Hepatic stellate cell (primary cell): ENCODE results near the gene SULT1C2.
"Not testable (repeated sequence)": the region's sequence is repeated elsewhere in the genome, so short reads cannot be mapped to it uniquely, and the experiment has no call there.

Experiments
- DNase-seq: peaks from one replicate; pipeline ENCODE4 v3.0.0; 2011; ENCODE audit warnings: low spot score

SULT1C2 gene

DNA sequence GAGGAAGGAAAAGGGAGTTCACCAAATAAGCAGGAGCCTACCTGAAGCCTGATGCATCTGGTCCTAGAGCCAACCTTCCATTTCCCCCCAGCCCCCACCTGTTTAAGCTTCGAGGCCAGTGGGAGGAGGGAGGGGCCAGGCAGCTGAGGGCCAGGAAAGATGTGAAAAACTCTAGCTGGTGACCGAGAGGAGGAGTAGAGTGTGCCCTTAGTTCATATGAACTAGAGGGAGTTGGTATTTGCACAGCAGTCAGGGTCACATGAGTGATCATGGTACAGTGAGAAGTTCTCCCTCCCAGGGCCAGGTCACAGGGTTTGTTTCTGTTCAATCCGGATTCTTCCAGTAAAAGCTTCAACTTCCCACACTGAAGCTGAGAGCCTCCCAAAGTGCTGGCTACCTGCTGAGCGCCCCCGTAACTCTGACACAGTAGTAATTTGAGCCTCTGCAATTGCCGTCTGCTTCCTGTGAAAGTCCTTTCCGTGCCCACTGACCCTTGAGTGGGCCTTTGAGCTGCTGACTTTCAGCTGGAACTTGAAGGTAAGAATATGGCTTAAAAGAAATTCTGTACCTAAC is at the start of gene SULT1C2:
SULT1C2 (plus strand) TSS at position 362 of the 573 bp plus-strand sequence. CDS start 4,773 bp downstream, outside the sequence.
- no peak for DNase-seq

DNA sequence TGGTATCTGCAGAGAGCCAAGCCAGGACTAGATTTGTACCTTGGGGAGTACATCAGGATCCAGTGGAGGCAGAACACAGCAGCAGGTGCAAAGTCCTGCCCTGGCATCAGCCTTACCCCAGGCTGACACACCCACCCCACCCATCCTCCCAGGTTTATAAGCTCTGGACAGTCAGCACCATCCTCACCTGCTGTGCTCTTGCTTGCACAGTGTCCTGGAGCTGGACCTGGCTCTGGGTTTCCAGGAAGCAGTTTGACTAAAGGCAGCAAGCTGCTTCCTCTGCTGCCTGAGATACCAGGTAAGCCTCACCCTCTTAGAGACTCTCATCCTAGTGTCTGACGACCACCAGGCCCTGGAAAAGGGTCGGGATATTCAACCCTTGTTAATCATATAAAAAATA is 48.9 kb upstream of the SULT1C2 start, which contains the start of gene SULT1C3:
SULT1C3 (plus strand) TSS at position 183 of the 400 bp plus-strand sequence. CDS start 7,227 bp downstream, outside the sequence.
- DNase-seq = no peak

DNA sequence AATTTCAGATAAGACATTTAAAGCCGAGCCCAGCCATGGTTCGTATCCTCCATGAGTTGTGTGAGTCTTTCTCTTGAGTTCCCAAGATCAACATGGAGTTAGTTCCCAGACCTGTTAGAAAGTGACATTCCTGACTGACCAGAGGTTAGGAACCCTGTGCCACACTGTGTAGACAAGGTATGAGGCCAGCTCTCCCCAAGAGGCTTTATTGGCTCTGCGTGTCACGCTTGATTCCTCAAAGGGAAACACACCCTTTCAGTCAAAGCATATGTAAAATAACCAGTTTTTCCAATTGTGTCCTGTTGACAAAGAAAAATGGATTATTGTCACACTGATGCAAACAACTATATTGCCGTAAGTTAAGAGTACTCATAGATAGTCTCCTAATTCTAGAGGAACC is 47.7 kb upstream of the SULT1C2 start:
- DNase-seq = no peak

DNA sequence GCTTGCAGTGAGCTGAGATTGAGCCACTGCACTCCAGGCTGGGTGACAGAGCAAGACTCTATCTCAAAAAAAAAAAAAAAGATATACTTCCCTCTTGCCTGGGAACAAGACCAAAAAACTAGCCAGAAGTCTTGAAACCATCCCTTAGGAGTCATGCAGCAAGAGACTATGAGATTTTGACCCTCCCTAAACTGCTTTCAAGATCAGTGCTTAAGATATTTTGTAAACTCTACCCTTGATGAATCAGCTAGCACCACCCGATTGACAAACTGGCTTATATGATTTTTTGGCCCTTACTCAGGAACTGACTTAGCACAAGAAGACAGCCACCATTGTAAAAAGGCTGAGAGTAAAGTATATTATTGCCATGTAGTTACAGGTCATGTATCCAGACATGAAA is 45.1 kb upstream of the SULT1C2 start:
- DNase-seq = no peak

DNA sequence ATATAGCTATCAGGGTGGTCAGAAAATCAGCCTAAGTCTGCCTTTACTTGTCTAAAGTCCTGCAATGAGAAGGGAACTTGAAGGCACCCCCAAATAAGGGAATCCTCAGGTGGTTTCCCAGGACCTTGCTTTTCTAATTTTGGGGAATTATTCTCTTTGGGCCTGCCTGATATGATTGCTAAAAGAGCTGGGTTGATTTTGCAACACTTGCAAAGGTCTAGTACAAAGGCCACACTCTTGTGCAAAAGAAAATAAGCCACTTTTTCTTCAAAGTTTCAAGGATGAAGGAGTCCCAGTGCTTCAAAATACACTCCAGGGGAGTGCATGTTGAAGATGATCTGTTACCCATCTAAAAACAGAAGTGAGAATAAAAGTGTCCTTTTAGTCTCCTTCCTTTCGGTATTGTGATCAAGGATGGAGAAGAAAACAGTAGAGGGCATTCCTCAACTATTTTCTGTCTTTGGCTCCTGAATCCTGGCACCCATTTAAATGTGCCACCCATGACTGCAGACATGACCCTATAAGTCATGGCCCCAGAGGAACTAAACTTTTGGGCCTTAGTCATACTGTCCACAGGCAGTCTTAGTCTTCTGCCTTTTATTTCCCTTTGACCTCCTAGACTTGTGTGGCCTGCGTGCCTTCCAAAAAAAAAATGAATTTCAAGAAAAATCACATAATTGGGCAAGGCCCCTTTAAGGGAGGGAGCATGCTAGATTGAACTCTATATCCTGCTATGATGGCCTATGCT is 43.9 kb upstream of the SULT1C2 start:
- no peak for DNase-seq

DNA sequence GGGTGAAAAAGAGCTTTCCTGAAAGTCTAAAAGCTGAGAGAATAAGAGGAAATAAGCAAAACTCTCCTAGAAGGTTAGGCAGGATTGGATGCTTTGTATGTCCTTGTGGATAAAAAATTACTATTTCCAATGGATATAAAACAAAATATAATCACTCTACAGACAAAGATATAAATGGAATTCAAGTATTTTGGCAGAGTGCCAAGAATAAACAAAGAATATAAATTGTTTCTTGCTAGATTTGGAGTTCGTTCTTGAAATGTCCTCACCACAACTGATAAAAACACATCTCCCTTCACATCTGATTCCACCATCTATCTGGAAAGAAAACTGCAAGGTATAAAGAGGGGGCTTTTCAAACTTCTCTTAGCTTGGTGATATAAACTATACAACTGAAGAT is 35.6 kb upstream of the SULT1C2 start:
- no peak for DNase-seq

DNA sequence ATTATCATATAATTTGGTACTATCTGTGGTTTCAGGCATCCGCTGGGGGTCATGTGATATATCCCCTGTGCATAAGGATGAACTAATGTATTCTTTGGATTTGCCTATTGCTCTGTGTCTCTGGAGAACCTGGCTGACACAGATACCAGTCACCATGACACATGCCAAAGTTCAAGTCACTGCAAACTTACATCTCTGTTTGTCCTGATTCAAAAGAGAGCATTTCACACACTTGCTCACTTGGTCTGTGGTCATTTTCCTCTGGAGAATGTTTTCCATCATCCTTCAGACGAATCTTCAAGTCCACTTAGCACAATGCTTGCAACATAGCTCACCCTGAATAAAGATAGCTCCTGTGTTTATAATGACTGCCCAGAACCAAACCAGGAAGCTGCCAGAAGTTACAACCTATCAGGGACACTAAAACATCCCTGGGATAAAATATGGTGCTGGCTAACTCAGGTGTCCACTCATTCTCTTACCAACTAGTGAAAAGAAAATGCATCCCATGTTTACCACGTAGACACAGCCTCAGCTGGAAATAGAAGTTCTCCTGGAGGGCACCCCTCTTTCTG is 30.9 kb upstream of the SULT1C2 start:
- no peak for DNase-seq

DNA sequence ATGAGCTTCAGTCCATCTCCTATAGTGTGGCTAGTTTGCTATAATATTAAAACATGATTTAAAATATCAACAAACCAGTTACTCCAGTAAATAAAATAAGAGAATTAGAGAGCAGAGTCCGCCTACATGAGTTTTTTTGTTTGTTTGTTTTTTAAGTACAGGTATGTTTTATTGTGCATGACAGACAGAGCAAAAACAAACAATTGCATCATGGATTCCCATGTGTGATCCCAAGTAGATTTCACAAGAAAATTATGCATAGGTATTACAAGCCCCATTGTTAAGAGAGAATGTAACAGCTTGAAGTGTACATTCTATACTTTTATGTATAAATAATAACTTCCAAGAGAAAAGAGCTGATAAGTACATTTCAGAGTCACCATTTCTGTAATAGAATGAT is 27.9 kb upstream of the SULT1C2 start:
- no peak for DNase-seq

DNA sequence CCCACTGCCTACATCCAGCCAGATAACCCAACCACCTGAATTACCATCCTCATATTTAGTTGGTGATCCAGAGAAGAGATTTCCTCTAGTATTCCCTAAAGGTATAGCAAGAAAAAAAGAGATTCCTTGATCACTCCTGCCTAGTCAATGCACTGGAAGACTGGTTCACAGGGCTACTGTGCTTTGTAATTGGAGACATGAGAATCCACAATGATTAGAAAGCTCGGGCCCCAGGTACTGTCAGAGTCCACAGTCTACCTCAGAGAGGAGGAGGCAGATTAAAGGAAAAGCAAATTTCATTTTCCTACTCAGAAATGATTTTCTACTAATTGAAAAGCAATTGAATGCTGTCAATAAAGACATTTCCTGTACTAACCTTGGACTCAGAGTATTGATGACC is 26.7 kb upstream of the SULT1C2 start:
- DNase-seq = no peak

DNA sequence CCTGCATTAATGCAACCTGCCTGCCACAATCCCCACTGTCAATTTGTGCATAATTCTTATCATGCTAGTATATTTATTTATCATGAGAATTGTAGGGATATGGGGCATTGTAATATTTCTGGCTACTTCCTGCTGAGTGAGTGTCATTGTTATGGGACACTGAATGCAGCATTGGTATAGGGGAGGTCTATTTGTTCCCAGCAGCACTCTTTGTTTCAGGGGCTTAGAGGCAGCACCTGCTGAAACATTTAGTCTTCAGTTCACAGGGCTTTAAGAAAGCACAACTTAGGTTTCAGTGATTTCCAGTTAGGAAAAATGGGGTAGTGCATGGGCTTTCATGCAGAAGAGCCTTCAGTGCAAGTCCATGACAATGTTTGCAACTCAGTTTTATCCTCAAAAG is 25.3 kb upstream of the SULT1C2 start:
- no peak for DNase-seq

DNA sequence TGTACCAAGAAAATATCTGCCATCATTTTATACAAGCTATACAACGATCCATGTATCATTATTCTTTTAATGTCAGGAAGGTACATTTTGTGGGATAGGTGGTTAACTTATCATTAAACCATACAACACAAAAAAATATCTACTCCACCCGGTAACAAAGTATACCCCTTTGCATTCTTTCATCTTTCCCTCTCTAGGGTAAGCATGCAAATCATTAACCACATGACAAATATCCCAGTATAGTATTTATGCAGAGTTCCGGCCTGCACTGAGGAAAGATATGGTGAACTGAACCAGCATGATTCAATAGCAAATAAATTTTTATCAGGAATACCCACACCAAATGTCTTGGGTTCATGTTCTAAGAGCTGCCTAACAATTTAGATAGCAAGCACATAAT is 22.5 kb upstream of the SULT1C2 start:
- no peak for DNase-seq

DNA sequence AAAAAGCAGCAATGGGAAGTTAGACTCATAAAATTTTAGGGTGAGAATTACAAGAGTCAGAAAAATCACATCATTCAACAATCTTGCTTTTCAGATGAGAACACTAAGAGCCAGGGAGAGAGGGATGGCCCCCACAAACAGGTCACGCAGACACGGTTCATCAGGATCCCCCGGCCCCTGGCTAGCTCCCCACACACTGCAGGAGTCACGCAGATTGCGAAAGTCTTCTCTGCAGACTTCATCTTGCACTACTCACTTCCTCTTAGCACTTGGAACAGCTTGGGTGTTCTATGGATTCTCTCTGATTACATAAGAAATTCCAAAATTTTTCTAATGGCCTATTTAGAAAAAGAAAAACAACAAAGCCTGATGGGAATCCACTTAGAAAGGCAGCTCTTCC is 21.6 kb upstream of the SULT1C2 start:
- no peak for DNase-seq

DNA sequence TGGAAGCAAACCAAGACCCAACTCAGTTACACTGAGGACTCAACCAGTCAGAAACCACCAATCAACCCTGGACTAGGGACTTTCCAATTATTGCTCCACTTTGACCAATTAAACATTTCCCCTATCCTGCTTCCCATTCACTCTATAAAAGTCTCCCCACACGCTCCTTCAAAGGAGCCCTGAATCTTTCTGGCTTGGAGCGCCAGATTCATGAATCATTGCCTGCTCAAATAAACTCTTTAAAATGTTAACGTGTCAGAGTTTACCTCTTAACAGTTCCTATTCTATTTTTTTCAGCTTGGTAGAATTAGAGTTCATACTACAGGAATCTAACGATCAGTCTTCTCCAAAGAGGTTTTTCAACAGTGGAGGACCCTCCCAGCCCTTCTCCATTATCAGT is 20.7 kb upstream of the SULT1C2 start:
- peak; percentile 29 for DNase-seq

DNA sequence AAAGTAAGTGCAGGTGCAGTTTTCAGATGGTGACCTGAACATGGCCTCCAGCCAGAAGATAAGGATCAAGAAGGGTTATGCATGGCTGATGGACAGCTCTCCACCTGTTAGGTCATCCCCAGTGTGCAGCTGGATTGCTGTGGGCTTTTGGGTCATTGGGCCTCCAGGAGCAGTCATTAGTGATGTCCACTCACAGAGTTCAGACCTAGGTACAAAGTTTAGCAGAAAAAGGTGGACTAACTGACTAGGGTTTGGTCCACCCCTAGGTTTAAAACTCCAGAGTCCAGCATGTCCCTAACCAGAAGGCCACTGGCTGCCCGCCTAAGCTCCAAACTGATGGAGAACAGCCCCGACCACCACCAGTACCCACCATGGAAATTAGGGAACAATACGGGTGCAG is 18.3 kb upstream of the SULT1C2 start:
- DNase-seq = no peak

DNA sequence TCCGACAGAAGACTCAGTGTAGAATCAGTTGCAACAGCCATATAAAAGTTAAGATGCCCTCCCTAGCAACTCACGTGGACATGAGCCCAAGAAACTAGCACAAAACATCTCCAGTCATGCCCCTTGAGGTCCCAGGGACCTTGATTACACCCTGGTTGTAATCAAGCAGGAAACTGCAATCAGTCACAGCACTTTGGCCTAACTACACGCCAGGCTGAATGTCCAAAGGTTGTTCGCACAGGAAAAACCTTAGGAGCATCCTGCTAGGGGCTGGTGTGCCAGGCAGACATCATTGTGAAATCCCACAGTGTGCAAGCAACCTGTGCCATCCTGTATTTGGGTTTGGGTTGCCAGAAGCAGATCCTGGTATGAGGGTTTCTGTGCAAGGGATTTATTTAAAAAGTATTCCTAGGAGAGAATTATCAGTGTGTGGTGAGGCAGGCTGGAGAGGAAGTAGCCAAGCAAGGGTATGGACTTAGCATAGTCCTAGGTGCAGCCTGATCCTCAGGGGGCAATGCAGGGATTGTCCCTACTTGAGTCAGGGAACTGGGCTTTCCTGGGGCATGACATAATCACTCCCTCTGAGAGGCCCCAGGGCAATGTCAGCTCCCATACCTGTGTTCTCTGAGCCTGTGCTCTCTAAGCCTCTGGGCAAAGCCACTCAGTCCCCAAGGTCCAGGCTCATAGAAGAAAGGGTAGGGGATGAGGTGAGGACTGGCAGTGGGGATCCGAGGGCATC is 17.8 kb upstream of the SULT1C2 start:
- no peak for DNase-seq

DNA sequence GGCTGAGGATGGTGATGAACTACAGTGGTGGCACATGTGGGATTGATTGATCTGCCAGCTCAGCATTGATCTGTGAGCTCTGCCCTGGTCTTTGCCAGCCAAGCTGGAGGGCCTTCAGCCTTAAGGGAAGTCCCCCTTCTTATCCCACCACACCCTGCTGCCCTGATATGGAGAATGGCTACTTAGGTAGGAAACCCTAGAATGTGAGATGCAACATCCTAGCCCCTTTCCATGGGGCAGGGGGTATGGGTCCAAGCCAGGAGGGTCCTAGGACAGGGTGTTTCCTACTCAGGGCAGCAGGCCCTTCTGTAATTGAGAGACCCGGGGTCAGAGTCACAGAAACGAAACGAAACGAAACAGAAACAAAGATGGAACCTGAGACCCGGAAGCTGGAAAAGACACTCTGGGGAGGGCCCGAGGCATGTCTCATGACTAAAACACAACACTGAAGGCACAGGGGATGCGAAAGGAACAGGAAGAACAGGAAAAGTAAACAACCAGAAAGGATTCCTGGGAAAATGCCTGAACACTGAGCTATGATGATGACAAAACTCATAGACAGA is 16.9 kb upstream of the SULT1C2 start:
- DNase-seq = peak; percentile 77

DNA sequence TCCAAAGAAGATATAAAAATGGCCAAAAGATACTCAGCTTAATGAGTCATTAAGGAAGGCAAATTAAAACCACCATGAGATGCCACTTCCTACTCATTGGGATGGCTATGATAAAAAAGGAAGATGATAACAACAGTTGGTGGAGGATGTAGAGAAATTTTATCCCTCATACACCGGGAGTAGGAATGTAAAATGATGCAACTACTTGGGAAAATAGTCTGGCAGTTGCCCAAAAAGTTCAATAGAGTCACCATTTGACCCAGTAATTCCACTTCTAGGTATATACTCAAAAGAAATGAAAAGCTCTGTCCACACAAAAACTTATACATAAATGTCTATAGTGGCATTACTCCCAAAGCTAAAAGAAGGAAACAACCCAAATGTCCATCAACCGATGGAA is 10.1 kb upstream of the SULT1C2 start:
- DNase-seq = no peak

DNA sequence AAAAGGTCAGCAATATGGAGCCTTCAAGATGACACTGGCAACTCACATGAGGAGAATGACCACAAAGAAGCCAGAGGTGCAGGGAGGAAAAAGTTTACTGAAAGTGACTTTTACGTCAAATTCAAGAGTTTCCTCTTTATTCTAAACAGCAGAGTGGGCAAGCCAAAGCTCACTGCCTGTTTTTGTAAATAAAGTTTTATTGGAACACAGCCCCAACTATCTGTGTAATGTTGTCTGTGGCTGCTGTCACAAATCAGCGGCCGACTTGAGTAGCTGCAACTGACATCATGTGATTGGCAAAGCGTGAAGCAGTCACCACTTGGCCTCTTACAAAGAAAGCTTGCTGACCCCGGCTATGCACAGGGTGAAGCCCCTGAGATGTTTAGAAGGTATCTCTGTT is 9.2 kb upstream of the SULT1C2 start:
- DNase-seq = no peak

DNA sequence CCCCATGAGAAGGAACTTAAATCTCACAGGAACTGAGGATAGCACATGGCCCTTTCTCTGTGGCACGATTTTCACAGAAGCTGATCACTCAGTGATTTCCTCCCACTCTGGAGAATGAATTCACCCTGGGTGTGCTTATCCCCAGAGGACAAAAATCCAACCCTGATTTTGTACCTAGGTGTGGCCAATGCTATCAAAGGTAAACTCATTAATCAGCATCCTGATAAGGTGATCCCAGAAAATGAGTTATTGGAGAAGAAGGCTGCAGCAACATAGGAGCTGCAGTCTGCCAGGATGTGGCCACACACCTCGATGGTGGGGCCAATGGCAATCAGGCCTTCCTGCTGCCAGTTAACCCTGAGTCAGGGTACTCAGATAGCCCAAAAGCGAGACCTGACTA is 8.2 kb upstream of the SULT1C2 start:
- no peak for DNase-seq

DNA sequence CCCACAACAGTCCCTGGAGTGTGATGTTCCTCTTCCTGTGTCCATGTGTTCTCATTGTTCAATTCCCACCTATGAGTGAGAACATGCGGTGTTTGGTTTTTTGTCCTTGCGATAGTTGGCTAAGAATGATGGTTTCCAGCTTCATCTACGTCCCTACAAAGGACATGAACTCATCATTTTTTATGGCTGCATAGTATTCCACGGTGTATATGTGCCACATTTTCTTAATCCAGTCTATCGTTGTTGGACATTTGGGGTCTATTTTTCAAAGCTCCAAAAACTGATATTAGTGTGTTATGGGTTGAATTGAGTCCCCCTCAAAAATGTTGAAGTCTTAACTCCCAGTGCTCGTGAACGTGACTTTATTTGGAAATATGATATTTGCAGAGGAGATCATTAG is 4.1 kb upstream of the SULT1C2 start:
- DNase-seq = not testable (repeated sequence)

DNA sequence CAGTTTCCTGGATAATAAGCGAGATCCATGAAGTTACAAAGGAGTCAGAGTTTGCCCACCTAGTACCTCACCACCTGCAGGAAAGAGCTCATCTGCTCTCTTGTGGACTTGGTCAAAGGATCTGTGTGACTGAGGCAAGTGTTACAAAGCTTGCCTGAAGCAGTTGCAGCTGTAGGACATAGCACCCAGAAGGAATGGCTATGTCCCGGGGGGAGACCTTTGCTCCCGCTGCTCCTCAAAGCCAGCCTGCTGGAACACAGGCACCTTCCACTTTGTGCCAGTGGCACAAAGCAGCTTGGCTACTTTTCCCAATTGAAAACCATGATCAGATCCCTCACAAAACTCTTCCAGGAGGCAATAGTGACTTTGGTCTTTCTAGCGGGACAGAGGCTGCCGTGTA is 3.1 kb upstream of the SULT1C2 start:
- no peak for DNase-seq

DNA sequence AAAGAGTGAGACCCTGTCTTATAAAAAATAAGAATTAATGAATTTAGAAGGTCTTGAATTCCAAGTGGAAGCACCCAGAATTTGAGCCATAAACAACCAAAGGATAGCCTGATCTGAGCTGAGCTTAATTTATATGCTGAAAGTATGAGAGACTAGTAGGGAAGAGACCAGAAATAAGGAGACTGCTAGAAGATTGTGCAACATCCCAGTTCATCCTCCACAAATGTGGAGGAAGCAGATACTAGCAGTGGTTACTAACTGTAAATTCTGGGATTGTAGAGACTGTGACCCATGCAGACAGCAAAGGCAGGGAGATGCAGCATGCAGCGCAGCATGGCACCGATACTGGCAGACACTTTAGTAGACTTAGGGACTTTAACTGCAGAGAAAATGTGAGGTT is 1.5 kb upstream of the SULT1C2 start:
- DNase-seq = no peak

DNA sequence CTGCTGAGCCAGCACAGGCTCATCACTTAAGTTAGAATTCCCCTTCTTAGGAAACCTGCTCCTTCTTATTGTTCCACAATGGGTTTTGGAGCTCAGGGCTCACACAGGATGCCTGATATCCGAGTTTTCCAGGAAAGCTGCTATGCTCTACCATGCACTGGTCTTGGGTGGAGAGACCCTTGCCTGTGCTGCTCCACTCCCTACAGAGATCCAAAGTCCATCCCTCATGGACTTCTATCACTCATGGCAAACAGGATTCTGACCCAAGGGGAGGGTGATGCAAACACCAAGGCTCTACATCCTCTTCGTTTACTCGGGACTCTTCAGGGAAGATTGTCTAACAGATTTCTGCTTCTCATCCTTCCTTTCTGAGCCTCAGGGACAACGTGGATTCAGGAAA is 5.2 kb downstream of the SULT1C2 start:
- DNase-seq = no peak
